ENCODE measurements around the gene SLC4A8. TPM values are rescaled to one million over a fixed set of nuclear protein-coding genes. Genes with fewer than 3 reads are reported as not detected.

The SLC4A8 gene
- total and polyA plus RNA-seq, 9 of the 15 experiments (the other 6 are each of a cell fraction or from before 2014, with no cell fraction given): 0.04 to 1.5 (median 0.12) TPM; not detected in 2

GRCh38 chr12:51374856-51375255 lies 49.8 kb upstream of the SLC4A8 start (continued):
- no peak for TF ChIP-seq ZNF407 (IDR thresholded peaks at IDR 0.05; ENCODE audit: low read depth)
- no peak for TF ChIP-seq ARID2 (IDR thresholded peaks at IDR 0.05)
- TF ChIP-seq U2AF2 (optimal IDR thresholded peaks at IDR 0.05; ENCODE audit: low read depth, low read length): no peak

All from K562 (cell line).